H1 (cell line): ENCODE data around the gene TMEM129. TPM values are rescaled to one million over a fixed set of nuclear protein-coding genes. Genes with fewer than 3 reads are reported as not detected.

Experiments used
- BRCA1 ChIP-seq: IDR thresholded peaks from 2 replicates; pipeline ENCODE4 v1.6.1; 2012; ENCODE audit warnings: low read depth, low read length, improper control_type of control experiment
- CTBP2 ChIP-seq: IDR thresholded peaks from 2 replicates; pipeline ENCODE4 v1.7.0; 2011; ENCODE audit warnings: borderline replicate concordance, mild to moderate bottlenecking, moderate library complexity, mixed read lengths, low read length; ENCODE audit not compliant: insufficient read depth, insufficient read length
- HDAC2 ChIP-seq, 2 experiments: fragments of 300-600 bp in 1 of 2; sonication (generic) in 1 of 2; IDR thresholded peaks; 2 replicates each; pipeline ENCODE4 v1.6.1; 2011 to 2012; ENCODE audit warnings: low read depth in 2 of 2, low read length in 2 of 2, mild to moderate bottlenecking in 2 of 2, moderate library complexity in 2 of 2, borderline replicate concordance in 1 of 2, inconsistent platforms in 1 of 2
- POU5F1 ChIP-seq: IDR thresholded peaks from 2 replicates; pipeline ENCODE4 v1.6.1; 2011; ENCODE audit warnings: low read depth, mild to moderate bottlenecking, low read length, moderate library complexity
- SUZ12 ChIP-seq: fragments of 200-600 bp; sonication (generic); IDR thresholded peaks from 2 replicates; pipeline ENCODE4 v1.6.1; 2012; ENCODE audit warnings: mild to moderate bottlenecking, inconsistent platforms, low read length, moderate library complexity, mixed read lengths
- TBP ChIP-seq: IDR thresholded peaks from 2 replicates; pipeline ENCODE4 v1.6.1; 2011; ENCODE audit warnings: low read depth, low read length, improper control_type of control experiment
- YY1 ChIP-seq: IDR thresholded peaks from 2 replicates; pipeline ENCODE4 v1.6.1; 2011; ENCODE audit warnings: low read depth, mild to moderate bottlenecking, low read length
- polyA plus RNA-seq, 7 experiments: library from polyadenylated mRNA; depleted of rRNA in 3 of 7; stranded (reverse) in 5 of 7; unstranded in 2 of 7; fragments of >200 nt in 5 of 7; fragments of 200-250 nt in 2 of 7; gene quantifications; 1 replicate in 5 of 7; 2 replicates in 1 of 7; 4 replicates in 1 of 7; pipeline versions ENCODE4 v1.2.1 to v1.2.3, GENCODE V29; 2011 to 2013; ENCODE audit warnings: missing spikeins in 2 of 7, mixed read lengths in 2 of 7
- total RNA-seq: library from RNA; stranded (reverse); fragmentation: NEBNext Ultra II Directional; extraction: Animal tissue kit (Norgen Biotek cat#: 25700); gene quantifications from 2 replicates; pipeline ENCODE4 v1.2.1, GENCODE V29; 2021
- TF ChIP-seq, protein P1 (sequence below), 3 experiments: IDR thresholded peaks; 1 replicate in 2 of 3; 2 replicates in 1 of 3; pipeline versions ENCODE4 v1.5.1 to v1.6.1; 2011; ENCODE audit warnings: low read length in 3 of 3, mild to moderate bottlenecking in 3 of 3, inconsistent platforms in 2 of 3, low read depth in 1 of 3, moderate library complexity in 1 of 3; ENCODE audit not compliant: insufficient read depth in 1 of 3; ENCODE audit errors: control extremely low read depth in 1 of 3

Gene TMEM129
- total and polyA plus RNA-seq, 2 of the 8 experiments (the other 6 are each of a cell fraction or from before 2014, with no cell fraction given) = 31.5 to 58.7 TPM

DNA sequence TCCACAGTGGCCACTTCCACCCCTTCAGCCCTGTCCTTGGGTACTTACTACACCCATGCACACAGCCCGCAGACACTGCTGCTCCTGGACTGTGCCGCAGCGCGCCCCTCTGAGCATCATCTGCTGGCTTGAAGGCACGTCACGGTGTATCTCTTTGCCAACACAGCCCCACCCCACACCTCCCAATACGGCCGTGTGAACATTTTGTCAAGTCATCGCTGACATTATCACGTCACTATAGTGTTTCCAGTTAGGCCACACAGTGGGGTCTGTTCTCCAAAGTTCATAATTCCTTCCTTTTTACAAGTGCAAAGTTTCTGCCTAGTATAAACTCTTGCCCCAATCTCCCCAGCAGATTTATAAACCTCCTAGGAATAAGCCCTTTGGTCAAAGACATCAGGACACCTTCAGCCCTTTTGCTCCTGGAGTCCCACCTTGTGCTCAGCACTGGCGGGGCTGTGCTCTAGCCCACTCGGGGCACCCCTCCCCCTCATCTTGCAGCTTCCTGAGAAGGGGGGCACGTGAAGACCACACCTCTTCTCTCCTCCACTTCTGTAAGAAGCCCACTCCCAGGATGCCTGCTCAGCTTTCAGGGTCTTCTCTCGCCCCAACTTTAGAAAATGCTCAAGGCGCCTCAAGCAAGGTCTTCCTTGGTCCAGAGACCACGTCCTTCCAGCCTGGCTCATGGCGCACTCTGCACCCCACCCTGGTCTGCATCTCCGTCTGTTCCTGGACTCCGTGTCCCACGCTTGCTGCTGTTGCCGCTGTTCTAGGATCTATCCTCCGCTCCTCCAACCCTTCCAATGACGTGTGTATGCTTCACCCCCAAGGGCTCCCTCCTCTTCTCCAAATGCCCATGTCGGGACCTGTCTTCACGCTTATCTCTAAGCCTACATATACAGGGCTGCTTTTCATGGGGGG lies 44.3 kb downstream of the TMEM129 start (continued):
- TF ChIP-seq TBP (no peak), YY1 (no peak), CTBP2 (no peak), BRCA1 (no peak), SUZ12 (no peak), HDAC2 (IDR thresholded peaks at IDR 0.05; ENCODE audit: borderline replicate concordance in 1 of 2, low read depth in 2 of 2, low read length in 2 of 2) (no peak), POU5F1 (no peak)
- TF ChIP-seq, protein P1, sequence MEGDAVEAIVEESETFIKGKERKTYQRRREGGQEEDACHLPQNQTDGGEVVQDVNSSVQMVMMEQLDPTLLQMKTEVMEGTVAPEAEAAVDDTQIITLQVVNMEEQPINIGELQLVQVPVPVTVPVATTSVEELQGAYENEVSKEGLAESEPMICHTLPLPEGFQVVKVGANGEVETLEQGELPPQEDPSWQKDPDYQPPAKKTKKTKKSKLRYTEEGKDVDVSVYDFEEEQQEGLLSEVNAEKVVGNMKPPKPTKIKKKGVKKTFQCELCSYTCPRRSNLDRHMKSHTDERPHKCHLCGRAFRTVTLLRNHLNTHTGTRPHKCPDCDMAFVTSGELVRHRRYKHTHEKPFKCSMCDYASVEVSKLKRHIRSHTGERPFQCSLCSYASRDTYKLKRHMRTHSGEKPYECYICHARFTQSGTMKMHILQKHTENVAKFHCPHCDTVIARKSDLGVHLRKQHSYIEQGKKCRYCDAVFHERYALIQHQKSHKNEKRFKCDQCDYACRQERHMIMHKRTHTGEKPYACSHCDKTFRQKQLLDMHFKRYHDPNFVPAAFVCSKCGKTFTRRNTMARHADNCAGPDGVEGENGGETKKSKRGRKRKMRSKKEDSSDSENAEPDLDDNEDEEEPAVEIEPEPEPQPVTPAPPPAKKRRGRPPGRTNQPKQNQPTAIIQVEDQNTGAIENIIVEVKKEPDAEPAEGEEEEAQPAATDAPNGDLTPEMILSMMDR (IDR thresholded peaks at IDR 0.05; ENCODE audit: control extremely low read depth in 1 of 3, insufficient read depth in 1 of 3, low read depth in 1 of 3, low read length in 3 of 3) = no peak
- TF ChIP-seq, all 59 proteins: peak for 0
